ENCODE results near the gene INPP5F. TPM values are rescaled to one million over a fixed set of nuclear protein-coding genes. Genes with fewer than 3 reads are reported as not detected.
A peak's percentile ranks its signal among the peaks of the same experiment; 100 is the strongest.

Gene INPP5F
- total and polyA plus RNA-seq, 8 donors = 4.6 to 25.7 (median 16.4) TPM

GRCh38 chr10:119872860-119873681, 147.2 kb downstream of the INPP5F start:
- Histone ChIP-seq H3K4me1 (peaks cover 22 to 48% (median 32%) of the 10 kb centered on the region in 4 donors), H3K36me3 (no peaks in the 10 kb centered on the region), H3K27me3 (no peaks in the 10 kb centered on the region), H3K27ac (peak overlapping the region; percentile 85 to 97 (median 93)), H3K9me3 (no peaks in the 10 kb centered on the region), H3K4me3 (peak overlapping the region; percentile 73 to 92 (median 84))
- peak; percentile 89 to 97 for DNase-seq
- intact Hi-C loops (cut with DNase I; ENCODE audit: low total_unique reads) = no loop called here
- 0 to 1% (median 0%) methylated on average over 19 to 73 of the region's 75 CpGs for WGBS, 5 donors
- peak; percentile 30 to 85 (median 56) for TF ChIP-seq POLR2AphosphoS5 (IDR thresholded peaks at IDR 0.05)
- no peak for TF ChIP-seq EP300 (IDR thresholded peaks at IDR 0.05)
- TF ChIP-seq CTCF (IDR thresholded peaks at IDR 0.05) = no peak
- no peak for TF ChIP-seq POLR2A (IDR thresholded peaks at IDR 0.05)

GRCh38 chr10:119878524-119878923, 152.7 kb downstream of the INPP5F start:
- H3K9me3 ChIP-seq = no peaks in the 10 kb centered on the region
- WGBS, 5 donors = 37 to 52% (median 47%) methylated on average over 2 of the region's 2 CpGs
- H3K27ac ChIP-seq = no peak overlapping the region
- no peak for TF ChIP-seq POLR2AphosphoS5 (IDR thresholded peaks at IDR 0.05)
- no peak for TF ChIP-seq POLR2A (IDR thresholded peaks at IDR 0.05)
- H3K4me3 ChIP-seq = no peak overlapping the region
- no peak for DNase-seq
- peaks cover 4 to 8% (median 6%) of the 10 kb centered on the region in 4 donors for H3K4me1 ChIP-seq
- H3K27me3 ChIP-seq = no peaks in the 10 kb centered on the region
- no peaks in the 10 kb centered on the region for H3K36me3 ChIP-seq
- intact Hi-C loops (cut with DNase I; ENCODE audit: low total_unique reads) = no loop called here

Small RNA genes within 50 kb of the gene (small RNA-seq; reads per million reads assigned to genes)
- 0 reads per million in 4 donors for gene RN7SL846P

Other genes with a start within 250 kb of the INPP5F start
- gene RGS10, start 183.3 kb upstream of the INPP5F start, total RNA-seq = 100 to 1,000 TPM in 1 of 5 donors, 10 to 100 TPM in 3, not detected in 1; 12.3 to 177 (median 29.1) TPM
- gene RGS10, start 183.3 kb upstream of the INPP5F start, polyA plus RNA-seq = 100 to 1,000 TPM in 1 of 3 donors, 10 to 100 TPM in 2; 47.7 to 128 (median 60.8) TPM
- gene TIAL1, start 129.1 kb upstream of the INPP5F start, total RNA-seq = 100 to 1,000 TPM in 1 of 5 donors, 10 to 100 TPM in 4; 22.6 to 140 (median 49.6) TPM
- gene TIAL1, start 129.1 kb upstream of the INPP5F start, polyA plus RNA-seq = 10 to 100 TPM; 24.3 to 68.3 (median 29.0) TPM
- 100 to 1,000 TPM in 1 of 5 donors, 10 to 100 TPM in 3, 1 to 10 TPM in 1; 8.4 to 113 (median 27.8) TPM for gene BAG3, start 74.7 kb upstream of the INPP5F start, total RNA-seq
- 10 to 100 TPM; 18.9 to 37.8 (median 26.9) TPM for gene BAG3, start 74.7 kb upstream of the INPP5F start, polyA plus RNA-seq
- 10 to 100 TPM; 19.8 to 88.9 (median 50.9) TPM for gene MCMBP, start 146.8 kb downstream of the INPP5F start, total RNA-seq
- 10 to 100 TPM; 17.5 to 26.1 (median 21.8) TPM for gene MCMBP, start 146.8 kb downstream of the INPP5F start, polyA plus RNA-seq
- 10 to 100 TPM in 3 of 5 donors, 1 to 10 TPM in 2; 4.1 to 82.1 (median 17.2) TPM for gene SEC23IP, start 166.7 kb downstream of the INPP5F start, total RNA-seq
- 10 to 100 TPM in 2 of 3 donors, 1 to 10 TPM in 1; 7.2 to 20.8 (median 12.4) TPM for gene SEC23IP, start 166.7 kb downstream of the INPP5F start, polyA plus RNA-seq

All from stomach (tissue), 9 donors.